Lung (tissue), 12 donors: ENCODE data around the gene SSH3. TPM values are rescaled to one million over a fixed set of nuclear protein-coding genes. Genes with fewer than 3 reads are reported as not detected.

Source experiments
- ATAC-seq: fragments of 200-7000 bp; cut with Tn5 transposase; one replicate; pipeline ENCODE4 v1.9.1; 2020; ENCODE audit warnings: moderate number of reproducible peaks; ENCODE audit not compliant: insufficient read depth, low FRiP score
- DNase-seq, 3 donors: peaks; one replicate each; pipeline ENCODE4 v3.0.0-alpha.2; 2013 to 2017
- H3K27ac ChIP-seq, 2 donors: one replicate each; pipeline ENCODE4 v1.5.1; 2013; ENCODE audit warnings: mild to moderate bottlenecking in 2 of 2, moderate library complexity in 2 of 2, control low read depth in 1 of 2, inconsistent platforms in 1 of 2, low read depth in 1 of 2, low read length in 1 of 2
- H3K27me3 ChIP-seq, 3 donors: one replicate each; pipeline ENCODE4 v1.5.1; 2013; ENCODE audit warnings: low read length in 2 of 3; ENCODE audit not compliant: control insufficient read depth in 3 of 3, insufficient read depth in 3 of 3
- H3K36me3 ChIP-seq, 4 donors: one replicate each; pipeline ENCODE4 v1.5.1; 2013; ENCODE audit warnings: low read length in 4 of 4, mild to moderate bottlenecking in 1 of 4, moderate library complexity in 1 of 4; ENCODE audit not compliant: control insufficient read depth in 4 of 4, insufficient read depth in 4 of 4
- H3K4me1 ChIP-seq, 5 donors: one replicate each; pipeline ENCODE4 v1.5.1; 2013; ENCODE audit warnings: low read length in 5 of 5, mild to moderate bottlenecking in 2 of 5, moderate library complexity in 1 of 5; ENCODE audit not compliant: control insufficient read depth in 5 of 5, insufficient read depth in 5 of 5
- H3K4me3 ChIP-seq: one replicate; pipeline ENCODE4 v1.5.1; 2013; ENCODE audit warnings: mild to moderate bottlenecking, control low read depth, moderate library complexity
- H3K9ac ChIP-seq, 2 donors: one replicate each; pipeline ENCODE4 v1.5.1; 2013; ENCODE audit warnings: low read length in 2 of 2, control low read depth in 1 of 2; ENCODE audit not compliant: insufficient read depth in 1 of 2
- H3K9me3 ChIP-seq, 4 donors: one replicate each; pipeline ENCODE4 v1.5.1; 2013; ENCODE audit warnings: low read length in 3 of 4, mild to moderate bottlenecking in 1 of 4, moderate library complexity in 1 of 4; ENCODE audit not compliant: control insufficient read depth in 4 of 4, insufficient read depth in 3 of 4
- WGBS, 2 donors: extraction: QIAGEN DNeasy Blood & Tissue Kit; methylation state at CpG; one replicate each; pipeline ENCODE4 v1.1.7; 2013; 5-methylcytosine and 5-hydroxymethylcytosine counted together
- polyA plus RNA-seq, 2 donors: library from polyadenylated mRNA; stranded (reverse); fragments of 200-250 nt; gene quantifications; one replicate each; pipeline ENCODE4 v1.2.1, GENCODE V29; 2013
- total RNA-seq, 2 donors: library from RNA; depleted of rRNA in 1 of 2; stranded (reverse); fragments of >200 nt in 1 of 2; gene quantifications; one replicate each; pipeline ENCODE4 v1.2.1, GENCODE V29; 2014 to 2021
- TF ChIP-seq, protein P1 (sequence below): IDR thresholded peaks from 2 replicates; pipeline ENCODE4 v1.5.1; 2012; ENCODE audit warnings: mild to moderate bottlenecking; ENCODE audit errors: control extremely low read depth, extremely low read depth
- donor health status: control.
- donor health status: control.
- donor health status: Bipolar disorder and iron deficiency.
- donor health status: healthy.
- donor health status: DM: yes; HTN: yes; CAD: no.

The SSH3 gene
- total and polyA plus RNA-seq, 4 donors = 19.0 to 42.7 (median 27.2) TPM

DNA sequence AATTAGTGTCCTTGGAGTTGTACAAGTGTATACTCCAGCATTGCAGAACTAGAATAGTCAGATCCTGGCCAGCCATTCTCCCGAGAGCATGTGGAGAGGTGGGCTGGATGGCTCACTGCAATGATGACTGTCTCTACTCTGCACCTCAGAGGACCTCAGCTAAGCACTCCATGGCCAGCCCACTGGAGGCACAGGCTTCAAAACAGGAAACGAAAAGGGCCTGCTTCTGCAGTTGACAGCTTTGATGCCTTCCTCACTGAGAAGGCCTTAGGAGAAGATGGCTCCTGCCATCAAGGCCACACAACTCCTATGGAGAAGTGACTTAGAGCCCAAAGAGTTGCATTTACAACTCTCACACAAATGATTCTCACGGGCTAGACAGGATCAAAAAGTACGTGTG is 40.9 kb downstream of the SSH3 start:
- Histone ChIP-seq H3K27me3 (no peaks in the 10 kb centered on the region), H3K4me1 (peaks cover 0 to 4% (median 0%) of the 10 kb centered on the region in 5 donors), H3K9ac (no peak overlapping the region), H3K36me3 (peaks cover 0 to 3% (median 1%) of the 10 kb centered on the region in 4 donors), H3K9me3 (no peaks in the 10 kb centered on the region), H3K27ac (no peak overlapping the region), H3K4me3 (no peak overlapping the region)
- 78 to 83% methylated on average over 4 of the region's 4 CpGs for WGBS, 2 donors
- no peak for DNase-seq
- TF ChIP-seq, protein P1, sequence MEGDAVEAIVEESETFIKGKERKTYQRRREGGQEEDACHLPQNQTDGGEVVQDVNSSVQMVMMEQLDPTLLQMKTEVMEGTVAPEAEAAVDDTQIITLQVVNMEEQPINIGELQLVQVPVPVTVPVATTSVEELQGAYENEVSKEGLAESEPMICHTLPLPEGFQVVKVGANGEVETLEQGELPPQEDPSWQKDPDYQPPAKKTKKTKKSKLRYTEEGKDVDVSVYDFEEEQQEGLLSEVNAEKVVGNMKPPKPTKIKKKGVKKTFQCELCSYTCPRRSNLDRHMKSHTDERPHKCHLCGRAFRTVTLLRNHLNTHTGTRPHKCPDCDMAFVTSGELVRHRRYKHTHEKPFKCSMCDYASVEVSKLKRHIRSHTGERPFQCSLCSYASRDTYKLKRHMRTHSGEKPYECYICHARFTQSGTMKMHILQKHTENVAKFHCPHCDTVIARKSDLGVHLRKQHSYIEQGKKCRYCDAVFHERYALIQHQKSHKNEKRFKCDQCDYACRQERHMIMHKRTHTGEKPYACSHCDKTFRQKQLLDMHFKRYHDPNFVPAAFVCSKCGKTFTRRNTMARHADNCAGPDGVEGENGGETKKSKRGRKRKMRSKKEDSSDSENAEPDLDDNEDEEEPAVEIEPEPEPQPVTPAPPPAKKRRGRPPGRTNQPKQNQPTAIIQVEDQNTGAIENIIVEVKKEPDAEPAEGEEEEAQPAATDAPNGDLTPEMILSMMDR = no peak
- no peak for ATAC-seq

DNA sequence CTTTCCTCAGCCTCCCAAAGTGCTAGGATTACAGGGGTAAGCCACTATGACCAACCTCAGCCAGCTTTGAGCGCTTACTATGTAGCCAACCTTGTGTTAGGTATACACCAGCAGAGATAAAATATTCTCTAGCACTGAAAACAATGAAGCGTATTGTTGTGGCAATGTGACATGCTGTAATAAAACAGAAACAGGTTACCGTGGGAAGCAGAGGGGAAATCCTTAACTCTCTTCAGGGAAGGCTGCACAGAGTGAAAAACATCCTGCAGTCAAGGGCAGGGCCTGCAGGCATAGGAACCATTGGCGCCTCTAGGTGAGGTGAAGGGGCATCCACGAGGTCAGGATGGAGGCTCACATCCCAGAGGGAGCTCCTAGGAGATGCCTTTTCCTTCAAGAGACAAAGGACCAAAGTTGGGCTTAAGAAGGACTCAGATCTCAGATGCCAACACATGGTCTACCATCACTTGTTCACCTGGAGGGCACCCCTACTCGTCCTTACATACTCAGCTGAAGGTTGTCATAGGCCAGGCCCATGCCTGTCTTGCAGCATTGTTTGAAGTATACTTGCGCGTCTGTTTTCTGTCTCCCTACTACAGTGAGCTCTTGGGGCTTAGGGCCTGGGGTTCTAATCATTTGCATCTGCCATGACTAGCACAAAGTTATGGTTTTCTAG is 42.1 kb downstream of the SSH3 start:
- peaks cover 0 to 4% (median 0%) of the 10 kb centered on the region in 5 donors for H3K4me1 ChIP-seq
- H3K27ac ChIP-seq = peak overlapping the region in 1 of 2 donors; percentile 30
- H3K27me3 ChIP-seq = no peaks in the 10 kb centered on the region
- H3K36me3 ChIP-seq = peaks cover 0 to 3% (median 0%) of the 10 kb centered on the region in 4 donors
- no peaks in the 10 kb centered on the region for H3K9me3 ChIP-seq
- H3K9ac ChIP-seq = peak overlapping the region in 1 of 2 donors; percentile 19
- TF ChIP-seq, protein P1 = no peak
- no peak overlapping the region for H3K4me3 ChIP-seq
- ATAC-seq (no peak), DNase-seq (no peak)
- 71 to 82% methylated on average over 8 of the region's 8 CpGs for WGBS, 2 donors

DNA sequence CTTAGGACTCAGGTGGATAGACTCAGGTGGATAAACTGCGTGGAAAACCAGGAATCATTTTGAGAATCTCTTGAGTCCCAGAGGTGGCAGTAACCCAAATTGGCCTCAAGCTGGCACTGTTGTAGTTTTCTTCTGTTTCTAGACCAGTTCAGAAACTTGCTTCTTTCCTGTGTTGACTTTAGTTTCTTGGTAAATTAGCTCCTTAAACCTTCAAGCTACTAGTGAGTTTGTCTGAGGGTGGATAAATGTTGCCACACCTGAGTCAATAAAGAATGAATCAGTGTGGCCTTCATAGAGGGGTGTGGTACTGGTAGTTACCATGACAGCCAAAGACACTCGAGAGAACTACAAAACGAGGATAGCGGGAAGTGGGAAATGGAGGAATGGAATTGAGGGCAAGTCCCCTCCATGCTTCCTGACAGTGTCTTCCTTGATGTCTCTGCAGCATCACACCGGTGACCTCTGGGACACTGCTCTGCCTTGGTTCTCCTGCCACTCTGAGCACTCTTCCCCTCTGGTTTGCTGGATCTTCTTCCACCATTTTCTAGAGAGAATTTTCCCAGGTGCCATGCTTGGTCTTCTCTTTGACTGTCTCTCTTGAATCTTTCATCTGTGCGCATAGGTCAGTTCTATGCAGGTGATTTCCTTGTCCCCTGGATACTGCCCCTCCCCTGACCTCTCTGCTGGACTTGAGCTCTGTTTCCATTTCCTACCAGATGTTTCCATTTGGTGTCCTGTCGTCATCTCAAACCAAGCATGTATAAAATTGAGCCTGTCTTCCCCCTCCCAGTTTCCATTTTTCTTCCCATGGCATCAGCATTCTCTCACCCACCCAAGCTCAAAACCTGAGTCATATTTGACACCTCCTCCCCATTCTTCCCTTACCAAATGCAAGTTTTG is 42.8 kb downstream of the SSH3 start:
- Histone ChIP-seq H3K27me3 (no peaks in the 10 kb centered on the region), H3K36me3 (peaks cover 0 to 3% (median 0%) of the 10 kb centered on the region in 4 donors), H3K4me3 (no peak overlapping the region), H3K9ac (no peak overlapping the region), H3K27ac (peak overlapping the region in 1 of 2 donors; percentile 34), H3K9me3 (no peaks in the 10 kb centered on the region), H3K4me1 (peaks cover 0 to 5% (median 0%) of the 10 kb centered on the region in 5 donors)
- TF ChIP-seq, protein P1 = peak; percentile 29
- 64 to 80% methylated on average over 7 of the region's 7 CpGs for WGBS, 2 donors
- DNase-seq = peak in 2 of 3 donors; percentile 55 to 71
- ATAC-seq = peak; percentile 75
